Tongue (tissue), 3 donors: ENCODE measurements around the gene CDK2AP2. TPM values are rescaled to one million over a fixed set of nuclear protein-coding genes. Genes with fewer than 3 reads are reported as not detected.
"Not testable (repeated sequence)": the region's sequence is repeated elsewhere in the genome, so short reads cannot be mapped to it uniquely, and the experiment has no call there.

Experiments used
- DNase-seq: peaks from one replicate; pipeline ENCODE4 v3.0.0-alpha.2; 2015
- small RNA-seq: library from RNA; depleted of rRNA; stranded (forward); fragments of <200 nt; gene quantifications from one replicate; pipeline ENCODE3, GENCODE V24; 2014; ENCODE audit warnings: low replicate concordance
- total RNA-seq: library from RNA; depleted of rRNA; stranded (reverse); fragments of >200 nt; gene quantifications from one replicate; pipeline ENCODE4 v1.2.3, GENCODE V29; 2014

Gene CDK2AP2
- total RNA-seq, 1 donor from 2014 or later: 10.3 TPM

DNA sequence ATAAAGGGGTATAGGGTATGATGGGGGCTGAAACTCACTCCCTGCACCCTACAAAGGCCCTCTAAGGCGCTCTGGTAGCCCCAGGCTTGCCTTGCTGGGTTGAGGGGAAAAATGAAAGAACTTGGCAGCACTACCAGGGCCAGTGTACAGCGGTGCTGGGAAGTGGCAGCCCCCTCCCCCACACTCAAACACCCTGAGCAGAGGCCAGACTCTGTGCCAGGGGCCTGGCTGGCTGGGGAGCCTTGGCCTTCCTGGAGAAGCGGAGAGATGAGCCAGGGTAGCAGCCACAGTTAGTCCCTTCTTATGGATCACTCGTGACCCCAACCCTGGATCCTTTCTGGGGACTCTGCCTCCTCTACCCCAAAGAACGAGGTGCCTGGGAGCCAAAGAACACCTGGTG lies 41.6 kb downstream of the CDK2AP2 start:
- no peak for DNase-seq

DNA sequence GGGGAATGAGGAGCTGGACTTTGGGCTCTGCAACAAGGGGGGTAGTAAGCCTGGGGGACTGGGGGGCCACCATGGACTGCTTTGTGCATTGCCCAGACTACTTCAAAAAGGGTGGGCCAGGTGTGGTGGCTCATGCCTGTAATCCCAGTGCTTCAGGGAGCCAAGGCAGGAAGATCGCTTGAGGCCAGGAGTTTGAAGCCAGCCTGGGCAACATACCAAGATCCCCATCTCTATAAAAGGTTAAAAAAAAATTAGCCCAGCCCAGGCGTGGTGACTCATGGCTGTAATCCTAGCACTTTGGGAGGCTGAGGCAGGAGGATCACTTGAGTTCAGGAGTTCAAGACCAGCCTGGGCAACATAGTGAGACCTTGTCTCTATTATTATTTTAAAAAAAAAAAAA lies 42.4 kb downstream of the CDK2AP2 start:
- not testable (repeated sequence) for DNase-seq

- DNase-seq: no peak
Measured at GRCh38 chr11:67465189-67465510, 42.8 kb downstream of the CDK2AP2 start.

GRCh38 chr11:67464411-67465188 lies 43.4 kb downstream of the CDK2AP2 start:
- DNase-seq: peak; percentile 87

- no peak for DNase-seq
Measured at GRCh38 chr11:67463680-67464410, 44.1 kb downstream of the CDK2AP2 start.

GRCh38 chr11:67463186-67463585 lies 44.8 kb downstream of the CDK2AP2 start:
- no peak for DNase-seq

DNA sequence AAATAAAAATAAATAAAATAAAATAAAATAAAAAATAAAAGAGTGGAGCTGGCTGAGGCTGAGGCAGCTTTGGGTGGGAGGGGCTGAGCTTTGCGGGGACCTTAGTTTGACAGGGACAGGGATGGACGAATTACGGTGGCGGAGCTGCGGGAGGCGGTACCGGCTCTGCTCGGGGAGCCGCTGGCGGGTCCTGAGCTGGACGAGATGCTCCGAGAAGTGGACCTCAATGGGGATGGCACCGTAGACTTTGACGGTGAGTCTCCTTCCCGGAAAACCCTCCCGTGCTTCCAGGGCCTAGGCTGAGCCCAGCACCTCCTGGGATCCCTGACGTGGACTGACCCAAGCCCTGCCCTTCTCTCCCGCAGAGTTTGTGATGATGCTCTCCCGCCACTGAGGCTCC lies 49.7 kb downstream of the CDK2AP2 start:
- no peak for DNase-seq

GRCh38 chr11:67457453-67457852 lies 50.5 kb downstream of the CDK2AP2 start:
- DNase-seq: no peak

Small RNAs within 50 kb of the gene (small RNA-seq; reads per million reads assigned to genes)
- not detected for gene MIR6752

Other genes with a start within 250 kb of the CDK2AP2 start
- gene GRK2, start 241.7 kb downstream of the CDK2AP2 start, total RNA-seq: 47.8 TPM
- gene ANKRD13D, start 218.9 kb downstream of the CDK2AP2 start, total RNA-seq: 36.9 TPM
- gene SSH3, start 204.6 kb downstream of the CDK2AP2 start, total RNA-seq: 35.6 TPM
- gene POLD4, start 154.6 kb downstream of the CDK2AP2 start, total RNA-seq: 20.1 TPM
- gene CLCF1, start 134.6 kb downstream of the CDK2AP2 start, total RNA-seq: 5.3 TPM
- gene RAD9A, start 116.2 kb downstream of the CDK2AP2 start, total RNA-seq: 13.3 TPM
- gene PPP1CA, start 106.3 kb downstream of the CDK2AP2 start, total RNA-seq: 121 TPM
- gene TBC1D10C, start 104.1 kb downstream of the CDK2AP2 start, total RNA-seq: 1.0 TPM
- gene CARNS1, start 92.5 kb downstream of the CDK2AP2 start, total RNA-seq: 39.0 TPM
- 65.2 TPM for gene RPS6KB2, start 79.7 kb downstream of the CDK2AP2 start, total RNA-seq
- 1.2 TPM for gene PTPRCAP, start 70.5 kb downstream of the CDK2AP2 start, total RNA-seq
- gene CORO1B, start 64.7 kb downstream of the CDK2AP2 start, total RNA-seq: 45.0 TPM
- not detected for gene GPR152, start 55.4 kb downstream of the CDK2AP2 start, total RNA-seq
- gene CABP4, start 52.8 kb downstream of the CDK2AP2 start, total RNA-seq: 1.1 TPM
- gene TMEM134, start 38.9 kb downstream of the CDK2AP2 start, total RNA-seq: 83.5 TPM
- 42.2 TPM for gene AIP, start 25.1 kb downstream of the CDK2AP2 start, total RNA-seq
- 17.1 TPM for gene PITPNM1, start 2.8 kb downstream of the CDK2AP2 start, total RNA-seq
- gene CABP2, start 15.3 kb upstream of the CDK2AP2 start, total RNA-seq: not detected
- 431 TPM for gene GSTP1, start 75.7 kb upstream of the CDK2AP2 start, total RNA-seq
- gene NDUFV1, start 98.8 kb upstream of the CDK2AP2 start, total RNA-seq: 273 TPM
- gene NUDT8, start 121.8 kb upstream of the CDK2AP2 start, total RNA-seq: 4.9 TPM
- not detected for gene TBX10, start 131.6 kb upstream of the CDK2AP2 start, total RNA-seq
- not detected for gene ACY3, start 142.6 kb upstream of the CDK2AP2 start, total RNA-seq
- 3.3 TPM for gene ALDH3B2, start 166.5 kb upstream of the CDK2AP2 start, total RNA-seq